GM12878 (cell line): ENCODE results near the gene PLA2G5.

ENCODE experiments used
- BHLHE40 ChIP-seq, 2 experiments: fragments of 450-650 bp in 1 of 2; IDR thresholded peaks; 2 replicates each; pipeline ENCODE4 v1.6.1; 2011 to 2017; ENCODE audit warnings: low read depth in 2 of 2, borderline replicate concordance in 1 of 2, improper control_type of control experiment in 1 of 2, low read length in 1 of 2, mild to moderate bottlenecking in 1 of 2
- CBX5 ChIP-seq: sonication (generic); IDR thresholded peaks from 2 replicates; pipeline ENCODE4 v1.6.1; 2016; ENCODE audit warnings: low read depth, moderate library complexity, mild to moderate bottlenecking, inconsistent platforms
- CHD2 ChIP-seq: IDR thresholded peaks from 2 replicates; pipeline ENCODE4 v1.6.1; 2011; ENCODE audit warnings: low read depth, low read length, improper control_type of control experiment, borderline replicate concordance
- EZH2 ChIP-seq: IDR thresholded peaks from 2 replicates; pipeline ENCODE4 v1.6.1; 2012; ENCODE audit warnings: low read depth, mild to moderate bottlenecking, control low read depth, inconsistent platforms, low read length, borderline replicate concordance; ENCODE audit not compliant: control insufficient read depth
- HDGF ChIP-seq: fragments of 450-650 bp; IDR thresholded peaks from 2 replicates; pipeline ENCODE4 v1.6.1; 2016; ENCODE audit warnings: antibody characterized with exemption
- NR2C1 ChIP-seq: fragments of 450-650 bp; IDR thresholded peaks from 2 replicates; pipeline ENCODE4 v1.6.1; 2017; ENCODE audit warnings: antibody characterized with exemption, mild to moderate bottlenecking, moderate library complexity
- POLR2A ChIP-seq: IDR thresholded peaks from 2 replicates; pipeline ENCODE4 v1.6.1; 2011; ENCODE audit warnings: low read depth, mild to moderate bottlenecking, low read length
- RAD21 ChIP-seq: IDR thresholded peaks from 2 replicates; pipeline ENCODE4 v1.6.1; 2011; ENCODE audit warnings: mild to moderate bottlenecking, low read depth, low read length, moderate library complexity; ENCODE audit not compliant: insufficient read depth
- TCF7 ChIP-seq: IDR thresholded peaks from 2 replicates; pipeline ENCODE4 v1.6.1; 2014; ENCODE audit warnings: antibody characterized with exemption, borderline replicate concordance
- TF ChIP-seq, protein P1 (sequence below), 3 experiments: IDR thresholded peaks in 2 of 3; conservative IDR thresholded peaks in 1 of 3; 2 replicates each; pipeline ENCODE4 v1.5.1; 2011; ENCODE audit warnings: low read depth in 3 of 3, low read length in 3 of 3, mild to moderate bottlenecking in 3 of 3, control low read depth in 2 of 3, moderate library complexity in 2 of 3, inconsistent platforms in 1 of 3, mixed read lengths in 1 of 3; ENCODE audit not compliant: control insufficient read depth in 2 of 3, insufficient read depth in 1 of 3; ENCODE audit errors: extremely low read depth in 1 of 3
- TF ChIP-seq, protein P2 (sequence below): fragments of 450-650 bp; IDR thresholded peaks from 2 replicates; pipeline ENCODE4 v1.6.1; 2016; ENCODE audit warnings: mild to moderate bottlenecking, moderate library complexity, borderline replicate concordance
- TF ChIP-seq, protein P3 (sequence below): IDR thresholded peaks from 2 replicates; pipeline ENCODE4 v1.6.1; 2012; ENCODE audit warnings: mild to moderate bottlenecking, low read depth, low read length
- TF ChIP-seq, protein P4 (sequence below): fragments of 450-650 bp; IDR thresholded peaks from 2 replicates; pipeline ENCODE4 v1.6.1; 2017; ENCODE audit warnings: antibody characterized with exemption, mild to moderate bottlenecking, moderate library complexity

DNA sequence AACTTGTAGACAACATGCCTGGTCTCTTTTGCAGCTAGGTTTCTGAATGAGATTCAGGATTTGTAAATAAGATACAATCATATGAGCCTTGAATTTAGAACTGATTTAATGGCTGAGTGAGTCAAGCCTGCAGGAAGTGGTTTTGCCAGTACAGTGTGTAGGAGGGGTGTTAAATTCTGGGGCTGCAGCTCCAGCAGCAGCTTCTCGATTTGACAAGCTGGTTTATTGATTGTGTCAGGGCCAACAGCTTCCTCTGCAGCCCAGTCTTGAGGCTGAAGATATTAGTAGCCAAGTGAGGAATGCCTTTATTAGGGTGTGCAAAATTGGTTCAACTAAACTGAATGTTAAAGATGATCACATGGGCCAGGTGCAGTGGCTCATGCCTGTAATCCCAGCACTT lies 11.5 kb upstream of the PLA2G5 start:
- TF ChIP-seq, protein P1, sequence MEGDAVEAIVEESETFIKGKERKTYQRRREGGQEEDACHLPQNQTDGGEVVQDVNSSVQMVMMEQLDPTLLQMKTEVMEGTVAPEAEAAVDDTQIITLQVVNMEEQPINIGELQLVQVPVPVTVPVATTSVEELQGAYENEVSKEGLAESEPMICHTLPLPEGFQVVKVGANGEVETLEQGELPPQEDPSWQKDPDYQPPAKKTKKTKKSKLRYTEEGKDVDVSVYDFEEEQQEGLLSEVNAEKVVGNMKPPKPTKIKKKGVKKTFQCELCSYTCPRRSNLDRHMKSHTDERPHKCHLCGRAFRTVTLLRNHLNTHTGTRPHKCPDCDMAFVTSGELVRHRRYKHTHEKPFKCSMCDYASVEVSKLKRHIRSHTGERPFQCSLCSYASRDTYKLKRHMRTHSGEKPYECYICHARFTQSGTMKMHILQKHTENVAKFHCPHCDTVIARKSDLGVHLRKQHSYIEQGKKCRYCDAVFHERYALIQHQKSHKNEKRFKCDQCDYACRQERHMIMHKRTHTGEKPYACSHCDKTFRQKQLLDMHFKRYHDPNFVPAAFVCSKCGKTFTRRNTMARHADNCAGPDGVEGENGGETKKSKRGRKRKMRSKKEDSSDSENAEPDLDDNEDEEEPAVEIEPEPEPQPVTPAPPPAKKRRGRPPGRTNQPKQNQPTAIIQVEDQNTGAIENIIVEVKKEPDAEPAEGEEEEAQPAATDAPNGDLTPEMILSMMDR (IDR thresholded peaks at IDR 0.05 in 2 of 3, conservative IDR thresholded peaks at IDR 0.05 in 1 of 3; ENCODE audit: control insufficient read depth in 2 of 3, extremely low read depth in 1 of 3, insufficient read depth in 1 of 3, low read depth in 3 of 3, low read length in 3 of 3), result no peak
- TF ChIP-seq, protein P2, sequence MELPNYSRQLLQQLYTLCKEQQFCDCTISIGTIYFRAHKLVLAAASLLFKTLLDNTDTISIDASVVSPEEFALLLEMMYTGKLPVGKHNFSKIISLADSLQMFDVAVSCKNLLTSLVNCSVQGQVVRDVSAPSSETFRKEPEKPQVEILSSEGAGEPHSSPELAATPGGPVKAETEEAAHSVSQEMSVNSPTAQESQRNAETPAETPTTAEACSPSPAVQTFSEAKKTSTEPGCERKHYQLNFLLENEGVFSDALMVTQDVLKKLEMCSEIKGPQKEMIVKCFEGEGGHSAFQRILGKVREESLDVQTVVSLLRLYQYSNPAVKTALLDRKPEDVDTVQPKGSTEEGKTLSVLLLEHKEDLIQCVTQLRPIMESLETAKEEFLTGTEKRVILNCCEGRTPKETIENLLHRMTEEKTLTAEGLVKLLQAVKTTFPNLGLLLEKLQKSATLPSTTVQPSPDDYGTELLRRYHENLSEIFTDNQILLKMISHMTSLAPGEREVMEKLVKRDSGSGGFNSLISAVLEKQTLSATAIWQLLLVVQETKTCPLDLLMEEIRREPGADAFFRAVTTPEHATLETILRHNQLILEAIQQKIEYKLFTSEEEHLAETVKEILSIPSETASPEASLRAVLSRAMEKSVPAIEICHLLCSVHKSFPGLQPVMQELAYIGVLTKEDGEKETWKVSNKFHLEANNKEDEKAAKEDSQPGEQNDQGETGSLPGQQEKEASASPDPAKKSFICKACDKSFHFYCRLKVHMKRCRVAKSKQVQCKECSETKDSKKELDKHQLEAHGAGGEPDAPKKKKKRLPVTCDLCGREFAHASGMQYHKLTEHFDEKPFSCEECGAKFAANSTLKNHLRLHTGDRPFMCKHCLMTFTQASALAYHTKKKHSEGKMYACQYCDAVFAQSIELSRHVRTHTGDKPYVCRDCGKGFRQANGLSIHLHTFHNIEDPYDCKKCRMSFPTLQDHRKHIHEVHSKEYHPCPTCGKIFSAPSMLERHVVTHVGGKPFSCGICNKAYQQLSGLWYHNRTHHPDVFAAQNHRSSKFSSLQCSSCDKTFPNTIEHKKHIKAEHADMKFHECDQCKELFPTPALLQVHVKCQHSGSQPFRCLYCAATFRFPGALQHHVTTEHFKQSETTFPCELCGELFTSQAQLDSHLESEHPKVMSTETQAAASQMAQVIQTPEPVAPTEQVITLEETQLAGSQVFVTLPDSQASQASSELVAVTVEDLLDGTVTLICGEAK, result no peak
- TF ChIP-seq CHD2 (no peak), RAD21 (no peak), EZH2 (no peak), CBX5 (no peak), BHLHE40 (IDR thresholded peaks at IDR 0.05; ENCODE audit: borderline replicate concordance in 1 of 2, low read depth in 2 of 2, low read length in 1 of 2) (no peak), HDGF (no peak), NR2C1 (no peak), POLR2A (no peak), TCF7 (no peak)
- TF ChIP-seq, protein P3, sequence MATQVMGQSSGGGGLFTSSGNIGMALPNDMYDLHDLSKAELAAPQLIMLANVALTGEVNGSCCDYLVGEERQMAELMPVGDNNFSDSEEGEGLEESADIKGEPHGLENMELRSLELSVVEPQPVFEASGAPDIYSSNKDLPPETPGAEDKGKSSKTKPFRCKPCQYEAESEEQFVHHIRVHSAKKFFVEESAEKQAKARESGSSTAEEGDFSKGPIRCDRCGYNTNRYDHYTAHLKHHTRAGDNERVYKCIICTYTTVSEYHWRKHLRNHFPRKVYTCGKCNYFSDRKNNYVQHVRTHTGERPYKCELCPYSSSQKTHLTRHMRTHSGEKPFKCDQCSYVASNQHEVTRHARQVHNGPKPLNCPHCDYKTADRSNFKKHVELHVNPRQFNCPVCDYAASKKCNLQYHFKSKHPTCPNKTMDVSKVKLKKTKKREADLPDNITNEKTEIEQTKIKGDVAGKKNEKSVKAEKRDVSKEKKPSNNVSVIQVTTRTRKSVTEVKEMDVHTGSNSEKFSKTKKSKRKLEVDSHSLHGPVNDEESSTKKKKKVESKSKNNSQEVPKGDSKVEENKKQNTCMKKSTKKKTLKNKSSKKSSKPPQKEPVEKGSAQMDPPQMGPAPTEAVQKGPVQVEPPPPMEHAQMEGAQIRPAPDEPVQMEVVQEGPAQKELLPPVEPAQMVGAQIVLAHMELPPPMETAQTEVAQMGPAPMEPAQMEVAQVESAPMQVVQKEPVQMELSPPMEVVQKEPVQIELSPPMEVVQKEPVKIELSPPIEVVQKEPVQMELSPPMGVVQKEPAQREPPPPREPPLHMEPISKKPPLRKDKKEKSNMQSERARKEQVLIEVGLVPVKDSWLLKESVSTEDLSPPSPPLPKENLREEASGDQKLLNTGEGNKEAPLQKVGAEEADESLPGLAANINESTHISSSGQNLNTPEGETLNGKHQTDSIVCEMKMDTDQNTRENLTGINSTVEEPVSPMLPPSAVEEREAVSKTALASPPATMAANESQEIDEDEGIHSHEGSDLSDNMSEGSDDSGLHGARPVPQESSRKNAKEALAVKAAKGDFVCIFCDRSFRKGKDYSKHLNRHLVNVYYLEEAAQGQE, result no peak
- TF ChIP-seq, protein P4, sequence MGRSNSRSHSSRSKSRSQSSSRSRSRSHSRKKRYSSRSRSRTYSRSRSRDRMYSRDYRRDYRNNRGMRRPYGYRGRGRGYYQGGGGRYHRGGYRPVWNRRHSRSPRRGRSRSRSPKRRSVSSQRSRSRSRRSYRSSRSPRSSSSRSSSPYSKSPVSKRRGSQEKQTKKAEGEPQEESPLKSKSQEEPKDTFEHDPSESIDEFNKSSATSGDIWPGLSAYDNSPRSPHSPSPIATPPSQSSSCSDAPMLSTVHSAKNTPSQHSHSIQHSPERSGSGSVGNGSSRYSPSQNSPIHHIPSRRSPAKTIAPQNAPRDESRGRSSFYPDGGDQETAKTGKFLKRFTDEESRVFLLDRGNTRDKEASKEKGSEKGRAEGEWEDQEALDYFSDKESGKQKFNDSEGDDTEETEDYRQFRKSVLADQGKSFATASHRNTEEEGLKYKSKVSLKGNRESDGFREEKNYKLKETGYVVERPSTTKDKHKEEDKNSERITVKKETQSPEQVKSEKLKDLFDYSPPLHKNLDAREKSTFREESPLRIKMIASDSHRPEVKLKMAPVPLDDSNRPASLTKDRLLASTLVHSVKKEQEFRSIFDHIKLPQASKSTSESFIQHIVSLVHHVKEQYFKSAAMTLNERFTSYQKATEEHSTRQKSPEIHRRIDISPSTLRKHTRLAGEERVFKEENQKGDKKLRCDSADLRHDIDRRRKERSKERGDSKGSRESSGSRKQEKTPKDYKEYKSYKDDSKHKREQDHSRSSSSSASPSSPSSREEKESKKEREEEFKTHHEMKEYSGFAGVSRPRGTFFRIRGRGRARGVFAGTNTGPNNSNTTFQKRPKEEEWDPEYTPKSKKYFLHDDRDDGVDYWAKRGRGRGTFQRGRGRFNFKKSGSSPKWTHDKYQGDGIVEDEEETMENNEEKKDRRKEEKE, result no peak
